Fibroblast of pulmonary artery (primary cell): Measurements from ENCODE around the gene FBXO45.
A peak's percentile ranks its signal among the peaks of the same experiment; 100 is the strongest.
"Not testable (repeated sequence)": the region's sequence is repeated elsewhere in the genome, so short reads cannot be mapped to it uniquely, and the experiment has no call there.

Experiments
- DNase-seq: peaks from one replicate; pipeline ENCODE4 v3.0.0-alpha.2; 2010; ENCODE audit warnings: low read depth
- H3K4me3 ChIP-seq: replicated peaks from 2 replicates; pipeline ENCODE4 v1.5.1; 2011; ENCODE audit warnings: low read depth, mild to moderate bottlenecking, control low read depth, low read length, moderate library complexity
- CTCF ChIP-seq: IDR thresholded peaks from 2 replicates; pipeline ENCODE4 v1.5.1; 2011; ENCODE audit warnings: mild to moderate bottlenecking, control low read depth, low read length, inconsistent platforms; ENCODE audit errors: missing control alignments

The FBXO45 gene, protein sequence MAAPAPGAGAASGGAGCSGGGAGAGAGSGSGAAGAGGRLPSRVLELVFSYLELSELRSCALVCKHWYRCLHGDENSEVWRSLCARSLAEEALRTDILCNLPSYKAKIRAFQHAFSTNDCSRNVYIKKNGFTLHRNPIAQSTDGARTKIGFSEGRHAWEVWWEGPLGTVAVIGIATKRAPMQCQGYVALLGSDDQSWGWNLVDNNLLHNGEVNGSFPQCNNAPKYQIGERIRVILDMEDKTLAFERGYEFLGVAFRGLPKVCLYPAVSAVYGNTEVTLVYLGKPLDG

DNA sequence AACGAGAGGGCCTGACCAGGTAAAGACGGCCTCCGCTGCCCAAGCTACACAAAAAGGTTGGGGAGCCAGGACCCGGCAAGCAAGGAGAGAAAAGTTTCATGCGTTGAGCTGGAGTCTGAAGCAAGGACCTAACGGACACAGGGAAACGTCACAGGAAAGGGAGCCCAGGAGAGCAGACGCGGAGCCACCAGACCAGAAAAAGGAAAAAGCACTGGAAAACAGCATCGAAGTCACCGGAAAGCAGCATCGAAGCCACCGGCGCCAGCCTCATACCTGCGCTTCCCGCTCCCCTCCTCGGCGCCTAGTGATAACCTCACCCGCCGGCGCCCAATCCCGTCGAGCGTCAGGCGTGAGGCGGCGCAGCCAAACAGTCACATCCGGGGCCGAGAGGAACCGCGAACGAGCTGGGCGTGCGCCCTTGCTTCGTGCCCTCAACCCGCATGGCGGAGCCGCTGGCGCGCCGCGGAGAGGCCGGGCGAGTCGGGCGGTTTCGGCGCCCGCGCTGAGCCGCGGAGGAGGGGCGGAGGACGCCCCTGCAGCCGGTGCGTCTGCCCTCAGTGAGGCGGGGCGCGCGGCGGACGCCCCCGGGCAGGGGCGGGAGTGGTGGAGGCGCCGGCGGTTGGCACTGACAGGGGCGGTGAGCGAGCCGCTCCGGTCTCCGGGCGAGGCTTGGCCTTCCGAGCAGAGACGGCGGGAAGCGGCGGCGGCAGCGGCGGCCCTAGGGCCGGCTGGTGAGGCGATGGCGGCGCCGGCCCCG is at the start of gene FBXO45, which contains the start of gene WDR53:
Gene FBXO45, plus strand, starts transcription at position 415 of the 757 bp plus-strand sequence. Its CDS starts 325 bp downstream, at position 740.
Gene WDR53, minus strand, starts transcription at position 309 of the 757 bp plus-strand sequence. CDS start 7,079 bp downstream, outside the sequence.
- H3K4me3 ChIP-seq = peak within 1 kb of the TSS; percentile 100
- no peak for TF ChIP-seq CTCF
- peak; percentile 95 for DNase-seq

- DNase-seq = peak; percentile 85
- peak; percentile 48 for TF ChIP-seq CTCF
- no peak overlapping the region for H3K4me3 ChIP-seq
Measured at GRCh38 chr3:196518966-196519717, 49.3 kb upstream of the FBXO45 start.

DNA sequence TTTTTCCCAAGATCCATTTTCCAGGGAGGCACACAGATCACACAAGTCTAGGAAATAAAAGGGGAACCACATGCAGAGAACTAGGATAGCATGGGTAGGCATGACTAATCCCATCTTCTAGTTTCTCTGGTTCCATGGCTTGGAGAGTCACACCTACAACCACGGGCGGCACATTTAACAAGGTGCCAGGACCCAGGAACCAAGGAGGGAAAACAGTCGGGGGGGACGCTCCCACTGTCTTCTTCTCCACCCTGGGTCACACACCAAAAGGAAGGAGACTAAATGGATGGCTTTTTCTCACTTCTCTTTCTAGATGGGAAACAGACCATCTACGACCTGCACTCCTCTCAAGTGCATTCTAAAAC is 48.8 kb upstream of the FBXO45 start:
- no peak overlapping the region for H3K4me3 ChIP-seq
- DNase-seq = no peak
- no peak for TF ChIP-seq CTCF

DNA sequence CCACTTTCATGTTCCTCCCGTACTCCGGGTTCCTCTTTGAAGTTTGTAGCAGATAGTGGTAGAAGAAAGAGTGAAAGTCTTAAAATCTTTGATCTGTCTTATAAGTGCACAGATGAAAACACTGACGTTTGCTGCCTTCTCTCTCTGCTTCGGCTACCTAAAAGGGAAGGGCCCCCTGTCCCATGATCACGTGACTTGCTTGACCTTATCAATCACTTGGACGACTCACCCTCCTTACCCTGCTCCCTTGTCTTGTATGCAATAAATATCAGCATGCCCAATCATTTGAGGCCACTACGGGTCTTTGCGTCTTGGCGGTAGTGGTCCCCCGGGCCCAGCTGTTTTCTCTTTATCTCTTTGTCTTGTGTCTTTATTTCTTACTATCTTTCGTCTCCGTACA is 47.2 kb upstream of the FBXO45 start:
- not testable (repeated sequence) for H3K4me3 ChIP-seq, DNase-seq

DNA sequence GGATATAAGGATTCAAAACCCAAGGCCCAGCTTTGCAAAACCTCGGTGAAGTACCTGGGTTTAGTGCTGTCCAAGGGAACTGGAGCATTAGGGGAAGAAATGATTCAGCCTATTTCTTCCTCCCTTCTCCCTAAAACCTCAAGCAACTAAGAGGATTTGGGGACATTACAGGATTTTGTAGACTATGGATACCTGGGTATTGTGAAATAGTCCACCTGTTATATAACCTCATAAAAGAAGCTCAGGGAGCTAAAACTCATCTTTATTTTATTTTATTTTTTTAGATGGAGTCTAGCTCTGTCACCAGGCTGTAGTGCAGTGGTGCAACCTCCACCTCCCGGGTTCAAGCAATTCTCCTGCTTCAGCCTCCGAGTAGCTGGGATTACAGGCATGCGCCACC is 44.6 kb upstream of the FBXO45 start:
- no peak for TF ChIP-seq CTCF
- no peak overlapping the region for H3K4me3 ChIP-seq
- DNase-seq = no peak

DNA sequence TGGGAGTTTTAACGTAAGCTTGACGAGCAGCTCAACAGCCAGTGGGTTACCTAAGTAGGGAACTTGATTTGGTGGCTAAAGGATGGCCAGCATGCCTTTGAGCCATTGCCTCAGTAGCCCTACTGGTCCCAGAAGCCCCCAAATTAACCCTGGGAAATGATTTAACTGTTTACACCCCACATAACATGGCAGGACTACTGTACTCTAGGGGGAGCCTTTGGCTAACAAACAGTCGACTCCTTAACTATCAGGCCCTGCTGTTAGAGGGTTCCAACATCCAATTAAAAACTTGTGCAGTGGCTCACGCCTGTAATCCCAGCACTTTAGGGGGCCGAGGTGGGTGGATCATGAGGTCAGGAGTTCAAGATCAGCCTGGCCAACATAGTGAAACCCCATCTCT is 43.9 kb upstream of the FBXO45 start:
- H3K4me3 ChIP-seq = no peak overlapping the region
- DNase-seq = peak; percentile 40
- peak; percentile 33 for TF ChIP-seq CTCF

- no peak for DNase-seq
- no peak overlapping the region for H3K4me3 ChIP-seq
- no peak for TF ChIP-seq CTCF
Measured at GRCh38 chr3:196525141-196525540, 43.3 kb upstream of the FBXO45 start.
